Right ventricle myocardium superior (tissue), 1 donor: Measurements from ENCODE around the gene DPP10. TPM values are rescaled to one million over a fixed set of nuclear protein-coding genes. Genes with fewer than 3 reads are reported as not detected.
"Not testable (repeated sequence)": the region's sequence is repeated elsewhere in the genome, so short reads cannot be mapped to it uniquely, and the experiment has no call there.

Experiments
- ATAC-seq: fragments of 200-7000 bp; cut with Tn5 transposase; one replicate; pipeline ENCODE4 v1.9.1; 2020; ENCODE audit warnings: mild to moderate bottlenecking; ENCODE audit not compliant: poor library complexity
- DNase-seq: peaks from one replicate; pipeline ENCODE4 v3.0.0-alpha.2; 2020
- intact Hi-C: fragments of 100-400 bp; cut with DNase I; formaldehyde crosslinking; loops from one replicate; pipeline ENCODE4 v1.11.2; 2022
- total RNA-seq: library from RNA; stranded (reverse); fragmentation: NEBNext Ultra II Directional; extraction: Animal tissue kit (Norgen Biotek cat#: 25700); gene quantifications from one replicate; pipeline ENCODE4 v1.2.1, GENCODE V29; 2021
- donor health status: DM: no; HTN: yes; CAD: no; lungs with severe emphysema.

DPP10 gene
- total RNA-seq, 1 donor from 2014 or later = 0.32 TPM

DNA sequence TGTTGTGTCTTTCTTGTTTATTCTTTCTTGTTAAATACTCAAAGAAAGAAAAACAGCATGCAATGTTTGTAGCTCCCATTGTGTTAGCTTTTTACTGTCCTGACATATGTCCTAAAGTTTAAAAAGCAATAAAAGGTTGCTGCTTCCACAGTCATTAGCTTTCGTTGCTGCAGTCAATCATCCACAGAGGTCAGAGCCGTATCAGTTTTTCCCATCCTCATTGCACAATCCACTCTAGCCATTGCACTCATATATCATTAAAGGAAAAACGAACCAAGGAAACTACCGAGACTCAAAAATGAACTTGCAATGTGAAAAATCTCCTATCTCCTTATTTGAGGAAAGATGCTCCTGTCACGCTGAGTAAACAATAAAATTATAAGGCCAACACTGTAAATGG lies 954.1 kb downstream of the DPP10 start:
- intact Hi-C loops = no loop called here
- no peak for ATAC-seq
- no peak for DNase-seq

DNA sequence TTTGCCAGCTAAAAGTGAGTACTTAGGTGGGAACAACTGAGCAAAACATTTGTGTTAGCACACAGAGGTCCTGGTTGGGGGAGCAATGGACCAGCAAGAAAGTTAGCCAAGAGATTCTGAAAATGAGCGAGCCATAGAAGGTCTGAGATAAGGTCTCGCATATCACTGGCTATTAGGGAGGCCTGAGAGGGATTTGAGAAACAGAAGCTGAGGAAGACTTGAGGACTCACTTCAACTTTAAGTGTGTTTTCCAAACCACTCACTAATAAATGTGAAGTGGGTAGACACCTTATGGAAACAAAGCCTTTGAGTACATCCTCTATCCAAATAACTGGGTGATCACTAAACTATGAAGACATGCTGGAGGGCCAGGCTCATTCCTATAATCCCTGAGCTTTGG lies 958.5 kb downstream of the DPP10 start:
- no peak for ATAC-seq
- intact Hi-C loops = no loop called here

GRCh38 chr2:115412501-115412900 lies 970.1 kb downstream of the DPP10 start:
- intact Hi-C loops = no loop called here
- DNase-seq (no peak), ATAC-seq (no peak)

More for the DNA sequence above, 958.5 kb downstream of the DPP10 start:
- no peak for DNase-seq

DNA sequence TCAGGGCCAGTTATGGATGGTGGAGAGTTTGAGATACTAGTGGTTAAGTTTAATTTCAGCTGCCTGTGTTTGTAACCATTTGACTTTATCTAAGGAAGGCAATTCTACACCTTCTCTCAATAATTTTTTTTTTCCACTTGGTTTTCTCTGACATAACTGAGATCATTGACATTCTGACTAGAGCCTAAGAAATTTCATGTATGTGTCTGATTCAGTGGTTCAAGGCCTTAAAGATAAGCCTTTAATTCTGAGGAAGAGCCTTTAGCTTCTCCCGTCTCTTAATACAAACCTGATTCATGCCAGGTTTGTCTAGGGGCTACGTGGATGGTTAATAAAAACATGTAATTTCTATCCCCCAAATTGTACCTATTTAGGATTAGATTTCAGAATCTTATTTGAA lies 971.4 kb downstream of the DPP10 start:
- intact Hi-C loops = no loop called here
- no peak for DNase-seq
- no peak for ATAC-seq

- intact Hi-C loops = no loop called here
- DNase-seq = no peak
- no peak for ATAC-seq
Measured at GRCh38 chr2:115414466-115414865, 972.0 kb downstream of the DPP10 start.

- ATAC-seq (no peak), DNase-seq (no peak)
- intact Hi-C loops = no loop called here
Measured at GRCh38 chr2:115422004-115422634, 979.7 kb downstream of the DPP10 start.

- ATAC-seq (no peak), DNase-seq (no peak)
- intact Hi-C loops = no loop called here
Measured at GRCh38 chr2:115427436-115427835, 985.0 kb downstream of the DPP10 start.

DNA sequence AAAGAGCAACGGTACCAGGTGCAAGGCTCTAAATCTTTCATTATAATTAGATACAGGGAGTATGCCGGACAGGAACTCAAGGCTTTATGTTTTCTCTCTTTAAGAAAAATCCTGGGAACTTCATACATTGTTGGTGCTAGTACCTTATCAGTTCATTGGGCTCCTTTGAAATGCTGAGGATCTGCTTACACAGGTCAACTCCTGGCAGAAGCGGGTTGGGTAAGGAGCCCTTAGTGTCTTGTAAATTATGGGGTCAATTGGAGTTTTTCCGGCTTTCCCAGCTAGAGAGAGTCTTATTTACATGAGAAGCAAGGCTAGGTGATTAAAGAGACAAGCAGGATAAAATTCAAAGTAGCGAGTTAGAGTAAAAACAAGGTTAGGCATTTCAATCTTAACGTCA lies 998.3 kb downstream of the DPP10 start:
- intact Hi-C loops, DNase-seq, ATAC-seq: not testable (repeated sequence)

- ATAC-seq = no peak
- intact Hi-C loops = no loop called here
- DNase-seq = no peak
Measured at GRCh38 chr2:115443539-115444185, 1001.2 kb downstream of the DPP10 start.

DNA sequence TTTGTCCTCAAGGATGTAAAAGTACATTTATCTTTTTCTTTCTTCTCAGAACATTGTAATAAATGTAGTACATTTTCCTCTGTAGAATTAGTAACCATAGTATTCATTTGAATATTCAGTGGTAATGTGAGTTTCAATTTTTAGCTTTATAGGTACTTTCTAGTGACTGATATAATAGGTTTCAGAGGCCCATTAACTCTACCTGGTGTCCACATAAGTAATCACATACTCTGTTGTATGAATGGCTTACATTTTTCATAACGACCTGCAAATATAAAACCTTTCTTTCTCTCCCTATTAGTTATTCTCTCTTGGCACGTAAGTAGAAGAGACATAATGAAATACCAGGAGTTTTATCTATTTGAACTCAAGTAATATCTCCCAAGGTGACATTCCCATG lies 1017.6 kb downstream of the DPP10 start:
- ATAC-seq = no peak
- intact Hi-C loops = no loop called here
- DNase-seq = no peak

DNA sequence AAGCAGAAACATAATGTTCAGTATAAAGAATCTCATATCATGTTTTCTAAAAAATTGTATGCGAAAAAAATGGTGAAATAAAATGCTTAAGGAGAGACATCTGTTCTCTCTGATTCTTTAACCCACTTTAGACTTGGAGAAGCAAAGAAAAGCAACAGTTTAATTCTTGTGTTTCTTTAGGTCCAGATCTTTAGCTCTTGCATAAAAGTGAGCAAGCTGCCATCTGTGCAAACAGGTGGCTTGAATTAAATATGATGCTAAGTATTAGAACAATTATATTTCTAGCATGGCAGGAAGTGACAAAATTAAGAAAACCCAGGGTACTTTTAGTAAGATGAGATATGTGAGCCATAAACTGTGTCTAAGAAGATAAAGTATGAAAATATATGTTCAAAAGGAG lies 1038.3 kb downstream of the DPP10 start:
- ATAC-seq (no peak), DNase-seq (no peak)
- intact Hi-C loops = no loop called here

GRCh38 chr2:115481842-115482241 lies 1039.4 kb downstream of the DPP10 start:
- DNase-seq (no peak), ATAC-seq (no peak)
- intact Hi-C loops = no loop called here

- no peak for ATAC-seq
- DNase-seq = no peak
- intact Hi-C loops = no loop called here
Measured at GRCh38 chr2:115483666-115484065, 1041.2 kb downstream of the DPP10 start.

DNA sequence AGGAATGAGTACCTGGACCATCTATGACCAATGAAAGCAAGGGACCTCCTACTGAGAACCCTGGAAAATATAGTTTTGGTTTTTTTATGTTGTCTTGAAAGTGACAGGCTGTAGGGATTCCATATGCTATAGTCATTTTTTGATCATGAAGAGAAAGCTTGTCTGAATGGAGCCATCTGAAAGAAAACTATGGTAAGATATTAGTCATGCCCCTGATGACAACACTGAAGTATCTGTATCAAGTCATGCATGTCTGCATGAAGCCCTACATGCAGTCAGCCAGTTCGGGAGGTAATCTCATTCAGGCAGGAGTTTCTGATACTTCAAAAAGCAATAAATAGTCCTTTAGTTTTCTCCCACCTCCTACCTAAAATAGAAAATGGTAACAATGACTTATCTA lies 1042.0 kb downstream of the DPP10 start:
- ATAC-seq = no peak
- intact Hi-C loops = no loop called here
- no peak for DNase-seq

DNA sequence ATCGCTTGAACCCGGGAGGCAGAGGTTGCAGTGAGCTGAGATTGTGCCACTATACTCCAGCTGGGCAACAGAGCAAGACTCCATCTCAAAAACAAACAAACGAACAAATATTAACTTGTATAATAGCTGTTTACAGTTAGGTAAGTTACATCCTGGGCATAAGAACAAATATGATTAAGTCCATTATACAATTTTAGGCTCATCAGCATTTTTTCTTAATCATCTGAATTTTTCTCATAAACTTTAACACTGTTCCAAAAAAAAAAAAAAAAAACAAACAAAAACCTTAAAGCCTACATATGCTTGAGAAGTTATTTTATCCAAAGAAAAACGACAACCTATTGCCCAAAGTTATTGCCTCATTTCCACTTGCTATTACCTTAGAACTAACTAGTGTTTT lies 1042.5 kb downstream of the DPP10 start:
- ATAC-seq (no peak), DNase-seq (no peak)
- intact Hi-C loops = no loop called here

DNA sequence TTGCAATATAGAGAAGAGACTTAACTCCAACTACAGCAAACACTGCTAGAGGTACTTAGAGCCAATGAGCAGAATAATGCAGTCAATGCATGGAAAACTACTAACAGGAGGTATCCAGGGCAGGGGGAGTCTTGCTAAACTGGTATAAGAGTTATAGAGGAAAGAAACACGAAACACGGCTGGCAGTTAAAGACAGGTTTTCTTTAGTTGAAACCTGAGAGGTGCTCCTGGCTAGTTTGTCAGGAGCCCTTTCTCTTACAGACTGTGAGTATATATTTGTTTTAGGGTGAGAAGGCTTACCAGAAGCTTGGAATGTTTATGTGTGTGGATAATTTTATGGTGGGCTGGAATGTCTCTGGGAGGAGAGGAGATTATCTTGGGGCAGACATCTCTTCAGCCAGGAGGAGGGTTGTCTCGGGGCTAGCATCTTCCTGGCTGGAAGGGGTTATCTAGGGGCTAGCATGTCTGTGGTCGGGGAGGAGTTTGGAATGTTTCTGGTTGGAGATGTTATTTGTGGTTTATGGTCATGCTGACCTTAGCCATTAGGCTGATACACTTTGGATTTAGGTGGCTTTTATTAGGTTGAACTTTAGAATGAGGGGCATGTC lies 1048.8 kb downstream of the DPP10 start:
- intact Hi-C loops = no loop called here
- ATAC-seq = no peak
- DNase-seq = no peak

GRCh38 chr2:115505331-115505730 lies 1062.9 kb downstream of the DPP10 start:
- ATAC-seq = no peak
- intact Hi-C loops = no loop called here

DNA sequence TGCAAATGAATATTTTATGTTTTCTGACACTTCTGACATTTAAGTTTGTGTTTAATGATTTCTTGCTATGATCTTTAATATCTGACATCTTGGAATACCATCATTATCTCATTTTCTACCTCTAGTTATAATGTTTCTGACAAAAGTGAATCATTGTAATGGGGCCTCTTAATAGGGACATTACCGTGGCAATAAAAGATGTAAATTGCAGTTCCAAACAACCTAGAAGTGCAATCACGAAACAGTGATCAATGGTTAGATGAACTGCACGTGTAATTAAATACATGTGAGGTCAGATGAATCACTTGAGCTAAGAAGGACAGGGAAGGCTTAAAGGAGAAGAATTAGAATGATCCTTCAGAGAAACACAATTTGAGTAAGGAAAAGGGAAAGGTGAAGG lies 1078.3 kb downstream of the DPP10 start:
- DNase-seq = no peak
- ATAC-seq = no peak
- intact Hi-C loops = no loop called here

More at GRCh38 chr2:115505331-115505730, 1062.9 kb downstream of the DPP10 start:
- no peak for DNase-seq

DNA sequence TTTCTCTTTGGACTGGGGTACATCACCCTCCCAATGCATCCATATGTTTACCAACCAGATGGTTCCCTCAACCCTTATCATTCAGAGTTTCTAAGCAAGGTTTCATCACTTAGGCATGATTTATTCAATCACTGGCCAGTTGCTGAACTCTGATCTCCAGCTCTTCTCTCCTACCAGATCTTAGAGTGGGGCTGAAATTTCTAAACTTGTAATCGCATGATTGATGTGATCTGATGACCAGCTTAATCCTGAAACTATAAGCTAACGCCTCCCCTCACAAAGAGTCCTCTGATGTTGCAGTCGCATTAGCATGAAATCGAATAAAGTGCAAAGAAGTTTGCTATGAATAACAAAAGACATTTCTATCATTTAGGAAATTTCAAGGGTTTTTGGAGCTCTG lies 1082.0 kb downstream of the DPP10 start:
- no peak for ATAC-seq
- no peak for DNase-seq
- intact Hi-C loops = no loop called here

DNA sequence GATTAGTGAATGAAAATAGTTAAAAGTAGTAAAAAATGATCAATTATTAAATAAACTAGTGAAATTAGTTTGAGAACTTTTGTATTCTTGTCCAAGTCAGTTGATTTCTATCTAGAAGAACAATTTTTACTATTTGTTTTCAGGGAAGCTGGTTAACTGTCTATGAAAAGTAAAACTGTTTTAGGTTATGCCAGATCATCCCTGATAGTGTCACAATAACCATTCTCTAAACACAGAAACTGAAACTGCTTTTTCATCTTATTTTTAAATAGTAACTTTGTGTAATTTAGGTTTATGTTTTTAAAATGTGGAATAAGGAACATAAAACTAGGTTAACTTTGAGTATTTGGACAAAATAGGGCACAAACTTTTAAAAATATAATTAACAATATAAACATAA lies 1087.2 kb downstream of the DPP10 start:
- intact Hi-C loops = no loop called here
- ATAC-seq = no peak
- no peak for DNase-seq
